Loucy (cell line): ENCODE results near the gene RPH3AL.

Experiments used
- H2AFZ ChIP-seq: fragments of 200-600 bp; sonication (generic); 2 replicates; pipeline ENCODE4 v1.6.0; 2016; ENCODE audit warnings: antibody characterized with exemption, mild to moderate bottlenecking, low read length, moderate library complexity
- H3F3A ChIP-seq: fragments of 200-600 bp; 2 replicates; pipeline ENCODE4 v1.6.0; 2016; ENCODE audit warnings: antibody characterized with exemption, low read depth, mild to moderate bottlenecking
- H3K27me3 ChIP-seq: fragments of 200-600 bp; sonication (generic); 2 replicates; pipeline ENCODE4 v1.6.1; 2014; ENCODE audit warnings: low read length, mild to moderate bottlenecking; ENCODE audit not compliant: insufficient read depth, poor library complexity, severe bottlenecking
- H3K36me3 ChIP-seq: fragments of 200-600 bp; sonication (generic); 2 replicates; pipeline ENCODE4 v1.6.1; 2016; ENCODE audit warnings: low read length; ENCODE audit not compliant: insufficient read depth
- H3K4me1 ChIP-seq: fragments of 200-600 bp; sonication (generic); 2 replicates; pipeline ENCODE4 v1.5.1; 2014; ENCODE audit warnings: low read length, mild to moderate bottlenecking; ENCODE audit not compliant: insufficient read depth, poor library complexity, severe bottlenecking
- H3K4me2 ChIP-seq: fragments of 200-600 bp; sonication (generic); 2 replicates; pipeline ENCODE4 v1.6.0; 2014; ENCODE audit warnings: antibody characterized with exemption, low read length, low read depth, mild to moderate bottlenecking; ENCODE audit not compliant: poor library complexity, severe bottlenecking
- H3K4me3 ChIP-seq: fragments of 200-600 bp; sonication (generic); 2 replicates; pipeline ENCODE4 v1.5.1; 2014; ENCODE audit warnings: low read length, mild to moderate bottlenecking, mixed read lengths; ENCODE audit not compliant: poor library complexity, severe bottlenecking
- H3K79me2 ChIP-seq: fragments of 200-600 bp; sonication (generic); 2 replicates; pipeline ENCODE4 v1.6.1; 2014; ENCODE audit warnings: low read length; ENCODE audit not compliant: insufficient read depth
- H3K9ac ChIP-seq: fragments of 200-600 bp; sonication (generic); 2 replicates; pipeline ENCODE4 v1.6.0; 2014; ENCODE audit warnings: mild to moderate bottlenecking, low read depth, low read length, moderate library complexity; ENCODE audit not compliant: poor library complexity, severe bottlenecking
- H3K9me2 ChIP-seq: fragments of 200-600 bp; sonication (generic); replicated peaks from 2 replicates; pipeline ENCODE4 v1.6.1; 2016; ENCODE audit warnings: low read depth, low read length, mixed read lengths
- H3K9me3 ChIP-seq: fragments of 200-600 bp; sonication (generic); 2 replicates; pipeline ENCODE4 v1.6.1; 2014; ENCODE audit warnings: mild to moderate bottlenecking, antibody characterized with exemption, low read length, low read depth; ENCODE audit not compliant: insufficient read depth
- H4K20me1 ChIP-seq: fragments of 200-600 bp; sonication (generic); 2 replicates; pipeline ENCODE4 v1.6.0; 2014; ENCODE audit warnings: antibody characterized with exemption, low read length, mild to moderate bottlenecking; ENCODE audit not compliant: insufficient read depth, poor library complexity, severe bottlenecking
- CTCF ChIP-seq: fragments of 200-600 bp; sonication (generic); conservative IDR thresholded peaks from 2 replicates; pipeline ENCODE4 v1.5.1; 2014; ENCODE audit warnings: mild to moderate bottlenecking, antibody characterized with exemption, low read length
- EZH2phosphoT487 ChIP-seq: fragments of 200-600 bp; IDR thresholded peaks from 2 replicates; pipeline ENCODE4 v1.6.1; 2018; ENCODE audit warnings: antibody characterized with exemption, mild to moderate bottlenecking, moderate library complexity, borderline replicate concordance

Gene RPH3AL

DNA sequence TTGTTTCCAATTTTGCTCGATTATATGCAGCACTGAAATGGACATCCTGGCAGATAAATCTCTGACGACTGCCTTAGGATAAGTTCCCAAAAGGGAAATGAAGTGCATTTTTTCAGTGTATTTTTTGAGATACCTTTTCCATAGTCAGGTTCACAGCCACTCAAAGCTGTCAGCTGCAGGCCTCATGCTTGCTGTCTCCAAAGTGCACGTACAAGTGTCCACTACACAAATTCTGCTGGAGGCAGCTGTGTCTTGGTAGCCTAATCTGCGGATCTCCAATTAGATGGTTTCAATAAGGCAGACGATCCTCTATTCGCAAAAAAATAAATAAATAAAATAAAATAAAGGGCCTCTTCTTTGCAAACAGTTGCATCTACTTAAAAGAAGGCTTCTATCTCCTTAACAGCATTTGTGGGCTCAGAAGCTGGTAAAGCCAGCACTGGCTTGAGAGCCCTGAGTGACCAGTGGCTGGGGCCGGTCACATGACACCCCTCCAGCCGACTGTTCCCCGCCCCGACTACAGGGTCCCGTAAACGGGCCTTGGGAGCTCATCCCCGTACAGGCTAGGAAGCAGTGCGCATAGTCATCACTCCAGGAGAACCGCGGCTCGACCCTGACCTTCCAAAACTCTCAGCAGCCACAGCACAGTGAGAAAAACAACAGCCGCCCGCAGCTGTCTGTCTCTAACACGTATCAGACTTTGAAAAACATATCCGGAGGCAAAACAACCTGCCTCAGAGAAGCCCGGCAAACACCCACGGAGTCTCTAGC lies 18.8 kb downstream of the RPH3AL start:
- Histone ChIP-seq H3K9me2 (no peaks in the 10 kb centered on the region), H3K4me3 (no peak overlapping the region), H3K9ac (no peak overlapping the region), H3K36me3 (no peaks in the 10 kb centered on the region), H3K4me1 (no peaks in the 10 kb centered on the region), H3K27me3 (no peaks in the 10 kb centered on the region), H2AFZ (no peak overlapping the region), H3K79me2 (no peaks in the 10 kb centered on the region), H3K4me2 (no peak overlapping the region), H3K9me3 (no peaks in the 10 kb centered on the region), H4K20me1 (no peaks in the 10 kb centered on the region), H3F3A (no peaks in the 10 kb centered on the region)
- no peak for TF ChIP-seq CTCF
- TF ChIP-seq EZH2phosphoT487: no peak

DNA sequence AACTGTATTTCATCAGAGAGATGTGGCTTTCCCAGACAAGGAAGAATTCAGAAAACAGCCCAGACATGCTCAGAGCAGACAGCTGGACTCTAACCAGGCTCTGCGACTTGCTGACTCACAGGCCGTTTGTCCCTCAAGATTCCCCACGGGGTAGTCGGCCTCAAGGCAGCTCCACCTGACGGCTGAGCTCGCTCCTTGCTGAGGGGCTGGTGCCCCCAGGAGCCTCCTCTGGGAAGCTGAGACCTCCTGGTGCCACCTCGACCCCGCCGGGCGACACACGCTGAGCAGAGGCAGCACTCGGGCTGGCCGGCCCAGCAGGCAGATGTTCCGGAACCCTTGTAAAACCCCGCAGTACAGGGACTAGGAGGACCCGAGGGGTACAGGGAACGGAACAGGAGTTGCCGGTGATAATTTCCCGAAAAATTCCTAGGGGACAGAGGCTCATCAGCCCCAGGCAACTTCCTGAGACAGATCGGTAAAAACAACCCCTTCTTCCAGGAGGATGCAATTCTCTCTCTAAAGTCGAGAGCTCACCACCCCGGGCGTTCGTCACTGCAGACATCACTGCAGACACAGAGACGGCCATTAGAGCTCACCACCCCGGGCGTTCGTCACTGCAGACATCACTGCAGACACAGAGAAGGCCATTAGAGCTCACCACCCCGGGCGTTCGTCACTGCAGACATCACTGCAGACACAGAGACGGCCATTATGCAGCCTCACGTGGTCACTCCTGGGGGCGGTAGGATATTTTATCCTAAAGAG lies 19.9 kb downstream of the RPH3AL start:
- H3K79me2 ChIP-seq: no peaks in the 10 kb centered on the region
- no peak overlapping the region for H2AFZ ChIP-seq
- H3K9me2 ChIP-seq: no peaks in the 10 kb centered on the region
- H3K4me1 ChIP-seq: no peaks in the 10 kb centered on the region
- no peaks in the 10 kb centered on the region for H4K20me1 ChIP-seq
- H3K36me3 ChIP-seq: no peaks in the 10 kb centered on the region
- TF ChIP-seq EZH2phosphoT487 (no peak), CTCF (no peak)
- no peak overlapping the region for H3K4me3 ChIP-seq
- no peaks in the 10 kb centered on the region for H3K27me3 ChIP-seq
- H3K9ac ChIP-seq: no peak overlapping the region
- H3K4me2 ChIP-seq: no peak overlapping the region
- H3K9me3 ChIP-seq: no peaks in the 10 kb centered on the region
- H3F3A ChIP-seq: no peaks in the 10 kb centered on the region

GRCh38 chr17:332023-332422 lies 20.6 kb downstream of the RPH3AL start:
- no peaks in the 10 kb centered on the region for H4K20me1 ChIP-seq

More at GRCh38 chr17:332023-332422, 20.6 kb downstream of the RPH3AL start:
- no peak overlapping the region for H3K4me3 ChIP-seq
- no peaks in the 10 kb centered on the region for H3K9me2 ChIP-seq
- H3F3A ChIP-seq: no peaks in the 10 kb centered on the region
- no peaks in the 10 kb centered on the region for H3K79me2 ChIP-seq
- no peaks in the 10 kb centered on the region for H3K36me3 ChIP-seq
- H3K9ac ChIP-seq: no peak overlapping the region
- no peak overlapping the region for H2AFZ ChIP-seq
- H3K4me2 ChIP-seq: no peak overlapping the region
- TF ChIP-seq CTCF (no peak), EZH2phosphoT487 (no peak)
- no peaks in the 10 kb centered on the region for H3K9me3 ChIP-seq
- H3K4me1 ChIP-seq: no peaks in the 10 kb centered on the region
- no peaks in the 10 kb centered on the region for H3K27me3 ChIP-seq
